GM20000 (cell line): Measurements from ENCODE around the gene DOCK8.
"Not testable (repeated sequence)": the region's sequence is repeated elsewhere in the genome, so short reads cannot be mapped to it uniquely, and the experiment has no call there.

ENCODE experiments used
- DNase-seq: peaks from one replicate; pipeline ENCODE4 v3.0.0; 2012; ENCODE audit warnings: low spot score
- CTCF ChIP-seq: IDR thresholded peaks from 2 replicates; pipeline ENCODE4 v1.5.1; 2012; ENCODE audit warnings: mild to moderate bottlenecking, control low read depth; ENCODE audit errors: extremely low read depth, missing control alignments

Gene DOCK8

GRCh38 chr9:221989-222776, 7.5 kb downstream of the DOCK8 start:
- DNase-seq: no peak
- no peak for TF ChIP-seq CTCF

- DNase-seq: no peak
- no peak for TF ChIP-seq CTCF
These were observed 8.5 kb downstream of the DOCK8 start for GRCh38 chr9:223152-223551.

- TF ChIP-seq CTCF: no peak
- no peak for DNase-seq
These were observed 9.4 kb downstream of the DOCK8 start for GRCh38 chr9:224026-224425.

GRCh38 chr9:224582-225520, 10.2 kb downstream of the DOCK8 start:
- DNase-seq: no peak
- no peak for TF ChIP-seq CTCF

GRCh38 chr9:227860-228259, 13.2 kb downstream of the DOCK8 start:
- no peak for DNase-seq

GRCh38 chr9:228929-229695, 14.4 kb downstream of the DOCK8 start:
- TF ChIP-seq CTCF: no peak
- DNase-seq: no peak

More at GRCh38 chr9:227860-228259, 13.2 kb downstream of the DOCK8 start:
- TF ChIP-seq CTCF: no peak

GRCh38 chr9:231625-232024, 17.0 kb downstream of the DOCK8 start:
- DNase-seq: not testable (repeated sequence)

- DNase-seq: not testable (repeated sequence)
These were observed 19.0 kb downstream of the DOCK8 start for GRCh38 chr9:233708-234107.
